ENCODE data around the gene RHOG. TPM values are rescaled to one million over a fixed set of nuclear protein-coding genes. Genes with fewer than 3 reads are reported as not detected.
"Not testable (repeated sequence)": the region's sequence is repeated elsewhere in the genome, so short reads cannot be mapped to it uniquely, and the experiment has no call there.

The RHOG gene
- polyA plus RNA-seq, 10 donors, result 19.0 to 29.9 (median 25.2) TPM

DNA sequence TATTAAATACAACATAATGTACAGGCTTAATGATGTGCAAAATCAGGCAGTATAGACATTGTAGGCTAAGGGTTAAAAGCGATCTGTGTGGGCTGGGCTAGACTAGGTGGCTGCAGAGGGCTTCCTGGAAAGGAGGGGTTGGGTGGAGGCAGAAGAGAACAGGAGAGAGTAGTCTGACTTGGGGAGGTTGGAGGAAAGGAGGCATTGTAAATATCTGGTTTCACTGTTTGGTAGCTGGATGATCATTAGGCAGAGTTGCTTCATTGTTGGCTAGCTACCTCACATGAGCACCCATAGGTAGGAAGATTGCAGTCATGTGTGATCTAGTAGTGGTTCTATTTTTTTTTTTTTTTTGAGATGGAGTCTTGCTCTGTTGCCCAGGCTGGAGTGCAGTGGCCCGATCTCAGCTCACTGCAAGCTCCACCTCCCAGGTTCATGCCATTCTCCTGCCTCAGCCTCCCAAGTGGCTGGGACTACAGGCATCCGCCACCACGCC is 20.2 kb upstream of the RHOG start:
- not testable (repeated sequence) for DNase-seq

DNA sequence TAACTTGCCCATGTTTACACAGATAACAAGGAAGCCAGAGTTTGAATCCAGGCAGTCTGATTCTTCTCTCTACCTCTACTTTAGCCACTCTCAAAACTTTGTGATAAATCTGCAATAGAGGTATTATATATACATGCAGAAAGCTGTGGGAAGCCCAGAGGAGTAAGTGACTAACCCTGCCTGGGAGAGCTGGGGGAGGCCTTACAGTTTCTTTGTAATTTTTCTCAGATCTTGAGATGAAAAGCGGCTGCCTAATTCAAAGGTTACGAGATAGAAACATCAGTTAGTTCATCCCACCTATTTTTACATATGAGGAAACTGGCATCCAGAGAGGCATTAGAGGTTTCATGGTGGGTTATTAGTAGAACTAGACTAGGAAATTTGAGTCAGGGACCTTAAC is 19.6 kb upstream of the RHOG start:
- no peak for DNase-seq

DNA sequence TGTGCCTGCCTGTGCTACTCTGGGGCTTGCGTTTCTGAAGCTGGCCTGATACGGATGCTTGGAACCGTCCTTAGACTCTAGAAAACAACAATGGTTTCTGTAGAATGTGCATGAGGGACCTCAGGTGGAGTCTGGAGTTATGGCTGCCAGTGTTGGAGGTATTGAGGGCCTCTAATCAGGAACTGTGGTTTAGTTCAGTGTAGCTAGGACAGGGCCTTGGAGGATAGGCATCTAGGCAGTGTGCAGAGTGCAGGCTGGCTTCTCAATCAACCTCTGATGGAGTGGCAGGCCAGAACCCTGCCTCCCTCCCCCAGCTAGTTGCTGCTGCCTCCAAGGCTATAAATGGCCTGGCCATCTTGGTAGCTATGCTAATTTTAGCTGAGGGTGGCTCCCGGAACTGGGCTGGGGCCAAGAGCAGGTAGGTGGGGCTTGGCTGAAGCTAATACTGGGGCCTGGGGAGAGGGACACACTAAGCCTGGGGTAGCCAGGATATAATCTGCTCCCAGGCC is 18.7 kb upstream of the RHOG start:
- DNase-seq, result peak in 2 of 3 donors; percentile 53 to 57

DNA sequence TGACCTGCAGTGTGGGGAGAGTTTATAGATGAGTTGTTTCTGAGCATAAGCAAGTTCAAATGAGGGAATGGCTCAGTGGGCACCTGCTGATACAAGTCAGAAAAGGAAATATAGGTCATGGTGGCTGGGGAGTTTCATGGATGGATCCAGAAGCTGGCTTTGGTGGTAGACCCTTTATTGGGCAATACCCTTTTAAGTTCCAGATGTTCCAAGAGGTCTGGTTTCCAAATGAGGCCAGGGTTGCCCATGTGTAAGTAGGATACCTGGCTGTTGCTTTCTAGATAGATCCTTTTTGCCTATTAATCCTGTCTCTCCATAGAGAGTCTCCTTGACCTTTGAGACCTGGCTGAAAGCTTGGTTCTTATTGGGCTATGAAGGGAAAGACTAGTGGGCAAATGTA is 16.9 kb upstream of the RHOG start:
- no peak for DNase-seq

DNA sequence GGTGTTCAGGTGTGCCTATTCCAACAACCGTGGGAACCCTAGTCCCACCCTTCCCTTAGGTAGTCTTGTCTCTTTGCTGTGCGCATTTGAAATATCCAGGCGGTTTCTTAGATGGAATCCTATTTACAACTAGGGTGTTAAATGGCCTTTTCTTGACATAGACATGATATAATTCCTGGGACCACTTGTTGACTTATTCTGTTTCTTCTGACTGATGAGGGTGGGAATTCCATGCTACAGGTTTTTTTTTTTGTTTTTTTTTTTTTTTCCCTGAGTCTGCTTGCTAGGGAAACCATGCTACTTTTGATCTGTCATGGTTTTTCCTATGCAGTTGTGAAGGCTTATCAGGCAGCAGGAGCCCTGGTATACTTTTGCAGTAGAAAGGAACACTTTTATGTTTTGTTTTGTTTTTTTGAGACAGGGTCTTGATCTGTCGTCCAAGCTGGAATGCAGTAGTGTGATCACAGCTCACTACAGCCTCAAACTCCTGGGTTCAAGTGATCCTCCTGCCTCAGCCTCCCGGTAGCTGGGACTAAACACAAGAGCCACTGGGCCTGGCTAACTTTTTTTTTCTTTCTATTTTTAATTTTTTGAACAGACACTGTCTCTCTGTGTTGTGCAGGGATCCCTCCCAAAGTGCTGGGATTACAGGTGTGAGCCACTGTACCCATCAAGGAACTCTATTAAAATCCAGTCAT is 16.2 kb upstream of the RHOG start:
- no peak for DNase-seq

DNA sequence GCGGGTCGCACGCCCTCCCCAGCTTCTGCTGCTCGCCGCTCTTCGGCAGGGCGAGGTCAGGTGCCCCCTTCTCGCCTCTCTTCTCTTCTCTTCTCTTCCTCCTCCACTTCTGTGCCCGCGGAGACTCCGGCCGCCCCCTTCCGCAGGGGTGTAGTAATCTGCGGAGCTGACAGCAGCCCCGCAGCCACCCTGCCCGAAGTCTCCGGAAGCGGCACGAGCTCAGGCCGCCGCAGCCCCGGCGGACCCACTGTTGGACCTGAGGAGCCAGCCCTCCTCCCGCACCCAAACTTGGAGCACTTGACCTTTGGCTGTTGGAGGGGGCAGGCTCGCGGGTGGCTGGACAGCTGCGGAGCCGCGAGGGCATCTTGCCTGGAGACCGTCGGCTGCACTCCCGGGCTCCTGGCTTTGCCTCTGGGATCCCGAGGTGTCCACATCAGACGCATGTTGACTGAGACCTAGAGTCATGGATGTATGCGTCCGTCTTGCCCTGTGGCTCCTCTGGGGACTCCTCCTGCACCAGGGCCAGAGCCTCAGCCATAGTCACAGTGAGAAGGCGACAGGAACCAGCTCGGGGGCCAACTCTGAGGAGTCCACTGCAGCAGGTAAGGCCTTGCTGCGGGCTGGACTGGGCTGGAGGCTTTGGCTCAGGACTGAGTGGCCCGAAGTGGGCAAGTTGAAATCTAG is 15.2 kb upstream of the RHOG start:
- DNase-seq, result peak in 2 of 3 donors; percentile 38 to 79

DNA sequence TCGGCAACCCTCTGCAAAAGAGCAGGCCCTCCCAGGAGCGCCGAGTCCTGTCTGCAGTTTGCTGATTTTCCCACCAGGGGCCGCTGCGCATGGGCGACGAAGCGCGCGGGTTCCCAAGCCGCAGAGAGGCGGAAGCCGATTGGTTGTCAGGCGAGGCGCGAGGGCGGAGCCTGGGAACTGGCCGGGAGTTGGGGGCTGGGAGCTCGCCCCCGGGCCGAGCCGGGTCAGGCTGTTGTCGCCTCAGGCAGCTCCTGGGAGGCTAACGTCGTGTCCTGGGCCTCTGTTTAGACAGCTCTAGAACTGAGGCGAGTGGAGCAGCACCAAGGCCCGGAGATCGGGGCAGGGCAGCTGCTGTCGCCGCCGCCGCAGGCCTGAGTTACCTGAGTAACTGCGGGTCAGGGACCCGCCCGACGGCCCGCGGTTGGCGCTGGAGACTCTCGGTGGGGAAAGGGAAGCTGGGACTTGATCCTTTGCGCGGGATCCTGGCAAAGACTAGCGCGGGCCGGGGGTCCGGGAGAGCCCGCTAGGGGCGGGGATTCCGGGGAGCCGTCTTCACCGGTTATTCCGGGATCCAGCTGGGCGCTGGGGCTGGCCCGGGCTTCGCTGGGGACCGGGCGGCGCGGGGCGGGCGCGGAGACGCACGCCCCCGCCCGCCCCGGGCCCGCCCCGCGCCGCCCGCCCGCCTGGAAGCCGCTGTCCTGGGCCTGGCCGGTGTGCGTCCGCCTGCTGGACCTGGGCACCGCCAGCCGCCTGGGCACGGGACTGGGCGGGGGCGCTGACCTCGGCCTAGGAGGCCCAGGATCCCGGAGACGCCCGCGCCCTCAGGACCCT is 14.4 kb upstream of the RHOG start, which contains the start of gene STIM1:
STIM1 (plus strand) TSS at position 688 of the 831 bp plus-strand sequence. CDS start 607 bp downstream, outside the sequence.
- peak; percentile 94 to 98 (median 96) for DNase-seq

DNA sequence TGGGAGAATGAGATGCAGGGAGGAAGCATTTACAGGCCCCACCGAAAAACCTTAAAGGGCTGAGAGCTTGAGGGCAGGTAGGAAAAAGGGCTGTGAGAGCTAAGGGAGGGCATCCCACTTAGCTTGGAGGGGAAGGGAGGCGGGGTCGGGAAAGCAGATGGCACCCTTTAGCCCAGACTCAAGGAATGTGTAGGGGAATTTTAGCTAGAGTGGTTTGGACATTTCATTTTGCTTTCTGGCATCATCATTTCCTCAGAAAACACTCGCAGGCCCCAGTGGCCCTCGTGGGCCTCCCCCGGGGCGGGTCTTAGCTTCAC is 13.9 kb upstream of the RHOG start:
- no peak for DNase-seq

DNA sequence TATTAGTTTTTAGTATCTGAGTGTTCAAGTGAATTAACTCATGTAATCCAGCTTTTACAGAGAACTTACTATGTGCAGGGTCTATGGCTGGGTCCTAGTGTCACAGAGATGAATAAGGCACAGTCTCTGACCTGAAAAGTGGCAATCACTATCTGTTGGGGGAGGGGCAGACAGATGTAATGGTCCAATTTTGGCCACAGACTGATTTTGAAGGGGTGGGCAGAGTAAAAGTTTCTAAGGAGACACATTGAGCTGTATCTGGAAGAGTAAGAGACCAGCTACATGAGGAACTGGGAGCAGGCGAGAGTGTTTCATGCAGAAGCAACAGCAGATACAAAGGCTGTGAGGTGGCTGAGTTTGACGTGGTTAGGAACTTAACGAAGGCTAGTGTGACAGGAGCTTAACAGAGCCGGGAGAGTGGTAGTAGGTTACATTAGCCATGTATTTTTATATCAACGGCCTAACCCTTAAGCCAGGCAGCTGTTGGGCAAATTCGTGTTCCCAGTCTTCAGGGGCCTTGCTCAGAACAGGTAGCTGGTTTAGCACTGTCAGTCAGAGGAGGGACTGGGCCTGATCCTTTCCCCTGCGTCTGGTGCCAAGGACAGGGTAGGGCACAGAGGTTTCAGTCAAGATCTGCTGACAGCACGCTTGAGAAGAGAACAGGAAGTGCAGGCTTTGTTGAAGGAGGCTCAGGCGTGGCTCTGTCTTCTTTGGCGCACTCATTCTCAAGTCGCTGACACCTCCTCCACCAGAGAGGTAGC is 13.3 kb upstream of the RHOG start:
- peak in 2 of 3 donors; percentile 40 to 46 for DNase-seq

DNA sequence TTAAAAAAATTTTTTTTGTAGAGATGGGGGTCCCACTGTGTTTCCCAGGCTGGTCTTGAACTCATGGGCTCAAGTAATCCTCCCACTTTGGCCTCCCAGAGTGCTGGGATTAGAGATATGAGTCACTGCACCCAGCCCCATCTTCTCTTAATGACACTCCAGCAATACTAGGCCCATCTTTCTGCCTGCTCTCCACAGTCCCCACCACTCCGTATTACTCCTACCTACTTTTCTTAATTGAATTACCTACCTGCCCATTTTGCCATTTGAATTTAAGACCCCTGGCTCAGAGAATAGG is 12.7 kb upstream of the RHOG start:
- DNase-seq, result no peak

DNA sequence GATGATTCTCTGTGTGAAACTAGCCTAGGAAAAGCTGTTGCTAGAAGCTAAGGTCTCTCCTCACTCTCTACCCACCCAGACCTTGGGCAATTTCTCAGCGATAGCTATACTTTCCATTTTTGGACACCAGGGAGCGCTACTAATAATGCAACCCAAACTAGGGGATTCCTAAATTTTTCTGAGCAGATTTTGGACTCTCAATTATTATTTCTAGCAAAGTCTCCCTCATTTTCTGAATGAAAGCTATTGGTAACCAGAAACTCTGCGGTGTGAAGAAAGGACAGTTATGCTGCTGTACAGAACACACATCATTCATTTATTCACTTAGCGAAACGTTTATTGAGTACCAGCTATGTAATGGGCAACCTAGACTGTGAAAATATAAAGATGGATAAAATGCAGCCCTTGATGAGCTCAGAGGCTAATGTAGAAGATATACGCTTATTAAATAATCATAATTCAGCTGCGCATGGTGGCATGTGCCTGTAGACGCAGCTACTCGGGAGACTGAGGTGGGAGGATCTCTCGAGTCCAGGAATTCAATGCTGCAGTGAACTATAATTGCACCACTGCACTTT is 8.6 kb upstream of the RHOG start:
- DNase-seq, result peak; percentile 30 to 59 (median 53)

DNA sequence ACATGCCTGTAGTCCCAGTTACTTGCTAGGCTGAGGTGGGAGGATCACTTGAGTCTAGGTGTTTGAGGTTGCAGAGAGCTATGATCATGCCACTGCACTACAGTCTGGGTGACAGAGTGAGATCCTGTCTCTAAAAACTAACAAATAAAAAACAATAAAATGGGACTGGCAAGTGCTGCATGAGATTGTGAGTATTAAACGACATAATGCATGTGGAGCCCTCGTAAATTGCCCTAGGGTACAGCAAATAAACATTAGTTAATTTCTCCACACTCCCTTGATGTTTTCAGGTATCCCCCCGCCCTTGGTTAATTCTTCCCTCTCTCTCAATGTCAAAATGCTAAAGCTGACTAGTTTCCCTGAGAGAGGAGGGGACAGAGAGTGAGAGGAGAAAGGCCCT is 4.9 kb upstream of the RHOG start:
- DNase-seq, result no peak

DNA sequence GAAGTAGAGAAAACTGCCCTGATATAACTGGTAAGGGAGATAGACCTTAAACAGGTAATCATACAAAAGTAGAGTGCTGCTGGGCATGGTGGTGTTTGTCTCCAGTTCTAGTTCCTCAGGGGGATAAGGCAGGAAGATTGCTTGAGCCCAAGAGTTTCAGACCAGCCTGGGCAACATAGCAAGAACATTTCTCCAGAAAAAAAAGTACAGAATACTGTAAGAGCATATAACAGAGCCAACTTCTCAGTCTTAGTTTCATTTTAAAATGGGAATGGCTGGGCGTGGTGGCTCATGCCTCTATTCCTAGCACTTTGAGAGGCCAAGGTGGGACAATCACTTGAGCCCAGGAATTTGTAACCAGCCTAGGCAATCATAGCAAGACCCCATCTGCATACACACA is 4.5 kb upstream of the RHOG start:
- no peak for DNase-seq

DNA sequence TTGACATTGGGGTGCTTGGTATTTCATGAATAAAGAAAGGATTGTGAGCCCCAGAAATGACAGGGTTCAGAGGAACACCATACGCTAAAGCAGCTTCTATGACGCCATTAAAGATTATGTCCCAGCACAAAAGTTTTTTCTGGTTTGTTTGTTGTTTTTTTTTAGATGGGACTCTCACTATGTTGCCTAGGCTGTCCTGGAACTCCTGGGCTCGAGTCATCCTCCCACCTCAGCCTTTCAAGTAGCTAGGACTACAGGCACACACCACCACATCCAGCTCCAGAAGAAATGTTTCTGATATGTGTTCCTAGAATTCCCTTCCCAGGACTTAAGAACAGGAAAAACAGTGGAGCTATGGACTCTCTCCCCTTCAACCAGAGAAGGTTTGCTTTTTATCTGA is 2.6 kb upstream of the RHOG start:
- DNase-seq, result no peak

DNA sequence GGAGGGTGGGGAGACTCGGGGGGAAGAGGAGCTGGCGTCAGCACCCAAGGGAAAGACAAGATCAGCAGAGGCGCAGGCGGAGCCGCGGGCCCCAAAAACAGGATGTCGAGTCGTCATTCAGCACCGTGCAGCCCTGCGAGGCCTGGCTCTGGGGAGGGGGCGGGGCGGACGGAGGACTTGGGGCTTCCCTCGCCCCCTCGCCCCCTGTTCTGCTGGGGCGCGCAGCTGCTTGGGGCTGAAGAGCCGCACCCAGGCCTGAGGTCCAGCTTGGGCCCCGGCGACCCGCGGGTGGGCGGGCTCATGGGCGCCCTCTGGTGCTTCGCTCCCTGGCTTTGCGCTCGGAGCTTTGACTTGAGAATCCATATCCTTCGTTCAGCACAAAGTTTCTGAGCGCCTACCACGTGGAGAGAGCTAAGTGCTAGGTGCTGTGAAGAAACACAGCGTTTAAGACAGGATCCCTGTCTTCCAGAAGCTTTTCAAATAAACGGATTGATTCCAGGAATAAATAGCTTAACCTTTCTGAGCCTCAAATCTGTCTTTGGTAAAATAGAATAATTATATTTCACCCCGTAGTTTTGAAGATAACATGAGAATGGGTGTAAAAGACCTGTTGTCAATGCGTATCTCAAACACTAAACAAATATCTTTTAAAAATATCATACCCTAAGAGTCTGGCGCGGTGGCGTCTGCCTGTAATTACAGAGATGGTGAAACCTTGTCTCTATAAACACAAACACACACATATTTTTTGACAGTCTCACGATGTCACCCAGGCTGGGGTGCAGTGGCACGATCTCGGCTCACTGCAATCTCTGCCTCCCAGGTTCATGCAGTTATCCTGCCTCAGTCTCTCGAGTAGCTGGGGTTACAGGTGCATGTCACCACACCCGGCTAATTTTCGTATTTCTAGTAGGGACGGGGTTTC is 929 bp upstream of the RHOG start:
- peak; percentile 80 to 96 (median 90) for DNase-seq

DNA sequence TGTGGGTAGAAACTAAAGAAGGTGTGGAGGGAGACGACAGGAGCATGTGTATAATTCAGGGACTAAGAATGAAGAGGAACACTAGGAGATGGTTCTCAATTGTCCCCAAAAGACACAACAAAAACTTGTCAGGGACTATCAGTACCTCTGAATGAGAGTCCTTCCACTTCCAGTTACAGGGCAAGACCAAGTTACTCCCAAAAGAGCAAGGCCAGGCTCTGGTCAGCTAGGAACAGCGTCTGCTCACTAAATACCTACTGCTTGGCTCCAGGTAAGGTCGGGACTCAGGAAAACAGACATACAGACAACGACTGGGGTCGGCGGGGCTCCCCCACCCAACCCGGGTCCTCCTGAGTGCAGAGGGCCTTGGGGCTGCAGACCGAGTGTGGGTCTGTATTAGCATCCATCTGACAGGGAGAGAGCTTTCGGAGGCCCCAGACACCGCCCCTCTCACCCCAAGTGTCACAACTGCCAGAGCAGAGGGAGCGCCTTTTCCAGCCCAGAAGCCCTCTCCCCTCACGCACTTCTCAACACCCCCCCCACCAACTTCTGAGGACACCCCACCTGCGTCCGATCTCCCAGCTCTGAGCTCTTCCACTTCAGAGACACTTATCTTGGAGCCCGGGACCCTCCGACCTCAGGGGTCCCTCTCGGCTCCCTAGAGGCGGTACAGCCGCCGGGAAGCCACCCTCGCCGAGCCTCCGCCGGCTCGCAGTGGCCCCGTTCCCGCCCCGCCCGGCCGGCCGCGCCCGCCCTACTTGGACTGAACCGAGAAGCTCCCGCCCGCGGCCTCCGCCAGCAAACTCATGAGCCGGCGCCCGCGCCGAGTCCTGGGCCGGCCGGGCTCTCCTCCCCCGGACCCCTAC is 522 bp downstream of the RHOG start:
- peak in 1 of 3 donors; percentile 40 for DNase-seq

DNA sequence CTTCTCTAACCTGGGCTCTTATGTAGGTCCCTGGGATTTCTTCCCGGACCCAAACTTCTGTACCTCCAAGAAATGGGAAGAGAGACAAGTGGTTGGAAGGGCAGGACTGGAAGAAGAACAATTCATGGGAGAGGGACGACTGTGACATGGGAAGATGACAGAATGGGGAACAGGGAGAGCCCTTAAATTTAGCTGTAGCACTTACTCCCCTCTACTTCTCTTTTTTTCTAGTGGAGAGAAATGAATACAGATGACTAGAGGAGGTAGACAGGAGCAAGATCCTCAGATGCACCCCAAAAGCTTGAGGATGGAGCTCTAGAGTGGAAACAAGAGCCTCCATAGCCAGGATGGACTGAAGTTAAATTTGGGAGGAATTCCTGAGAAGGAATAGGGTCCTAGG is 2.3 kb downstream of the RHOG start:
- no peak for DNase-seq

DNA sequence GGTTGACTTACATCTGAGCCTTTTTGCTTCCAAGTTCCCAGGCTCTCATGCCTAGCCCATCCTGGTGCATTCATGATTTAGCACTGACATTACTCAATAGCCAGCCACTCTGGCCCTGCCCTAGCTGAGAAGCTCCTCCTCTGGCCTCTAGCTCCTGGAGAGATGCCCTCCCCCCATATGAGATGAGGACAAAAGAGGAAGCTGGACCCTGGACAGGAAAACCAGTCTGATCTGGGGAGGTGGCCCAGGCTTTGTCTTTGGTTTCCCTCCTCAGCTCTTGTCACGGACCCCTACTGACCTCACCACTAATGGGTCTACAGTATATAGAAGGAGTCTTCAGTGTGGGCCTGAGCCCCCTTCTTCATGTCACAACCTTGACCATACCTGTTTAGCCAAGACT is 3.0 kb downstream of the RHOG start:
- peak in 1 of 3 donors; percentile 44 for DNase-seq

DNA sequence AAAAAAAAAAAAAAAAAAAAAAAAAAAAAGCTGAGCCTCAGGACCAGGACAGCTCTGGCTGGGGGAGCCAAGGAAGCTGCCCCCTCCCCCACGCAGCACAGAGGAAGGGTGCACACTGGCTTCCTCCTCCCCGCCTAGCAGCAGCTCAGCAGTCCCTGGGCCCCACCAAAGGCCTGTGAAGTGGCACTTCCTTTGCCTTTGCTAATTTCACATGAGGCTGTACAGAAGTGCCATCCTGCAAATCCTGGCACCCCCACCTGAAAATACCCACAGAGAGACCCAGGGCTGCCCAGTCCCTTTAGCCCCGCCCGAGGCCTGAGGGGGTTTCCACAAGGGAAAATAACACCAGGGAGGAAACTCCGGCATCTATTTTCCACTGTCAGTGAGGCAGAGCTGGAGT is 3.9 kb downstream of the RHOG start:
- DNase-seq, result no peak

Data from muscle of back (tissue), 11 donors.